GM21526 (cell line): ENCODE data around the gene TP53.
"Not testable (repeated sequence)": the region's sequence is repeated elsewhere in the genome, so short reads cannot be mapped to it uniquely, and the experiment has no call there.

Experiments
- ATAC-seq: cut with Tn5 transposase; IDR thresholded peaks from one replicate; pipeline ENCODE4 v1.9.1; 2021; ENCODE audit warnings: moderate library complexity; ENCODE audit not compliant: unreplicated experiment, low FRiP score

Gene TP53

DNA sequence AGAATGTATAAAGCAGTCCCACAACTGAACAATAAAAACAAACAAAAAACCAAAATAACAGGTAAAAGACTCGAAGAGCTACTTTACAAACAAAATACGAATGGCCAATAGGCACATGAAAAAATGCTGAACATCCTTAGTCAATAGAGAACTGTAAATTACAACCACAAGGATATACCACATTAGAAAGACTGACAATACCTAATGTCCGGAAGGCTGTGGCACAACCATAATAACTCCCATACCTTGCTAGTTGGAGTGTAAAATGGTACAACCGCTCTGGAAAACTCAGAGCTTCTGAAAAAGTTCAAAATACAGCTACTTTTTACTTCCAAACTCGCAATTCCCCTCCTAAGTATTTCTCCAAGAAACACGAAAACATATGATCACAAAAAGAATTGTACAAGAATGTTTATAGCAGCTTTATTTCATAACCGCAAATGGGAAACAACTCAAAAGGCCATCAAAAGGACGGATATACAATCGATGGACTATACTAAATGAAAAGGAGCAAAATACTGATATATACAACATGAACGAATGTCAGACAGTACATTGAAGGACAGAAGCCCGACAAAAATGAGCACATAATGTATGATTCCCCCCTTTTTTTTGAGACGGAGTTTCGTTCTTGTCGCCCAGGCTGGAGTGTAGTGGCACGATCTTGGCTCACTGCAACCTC is 2.3 kb downstream of the TP53 start:
- ATAC-seq, result no peak

DNA sequence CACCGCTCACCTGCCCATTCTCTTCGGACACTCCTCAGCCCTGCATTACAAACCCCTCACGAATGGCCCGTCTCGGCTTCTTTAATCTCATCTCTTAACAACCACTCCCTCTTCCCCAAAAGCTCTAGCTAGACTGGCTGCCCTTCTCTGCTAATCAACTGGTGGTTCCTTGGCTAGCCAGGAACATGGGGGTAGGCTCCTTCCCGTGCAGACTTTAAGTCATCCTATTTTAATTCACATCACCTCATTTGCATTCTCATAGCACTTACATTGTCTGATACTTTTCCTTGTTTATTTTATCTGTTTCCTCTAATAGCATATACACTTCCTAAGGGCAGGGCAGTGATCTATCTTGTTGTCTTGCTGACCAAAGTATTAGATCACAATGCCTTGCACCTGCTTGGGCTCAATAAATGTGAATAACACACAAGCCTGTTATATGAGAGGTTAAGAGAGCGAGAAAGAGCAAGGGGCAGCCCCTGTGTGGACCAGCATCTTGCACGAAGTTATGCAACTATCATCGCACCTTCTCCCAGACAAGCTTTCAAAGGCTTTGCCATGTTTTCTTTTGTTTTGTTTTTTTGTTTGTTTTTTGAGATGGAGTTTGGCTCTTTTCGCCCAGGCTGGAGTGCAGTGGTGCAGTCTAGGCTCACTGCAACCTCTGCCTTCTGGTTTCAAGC is 9.8 kb downstream of the TP53 start:
- ATAC-seq, result no peak

DNA sequence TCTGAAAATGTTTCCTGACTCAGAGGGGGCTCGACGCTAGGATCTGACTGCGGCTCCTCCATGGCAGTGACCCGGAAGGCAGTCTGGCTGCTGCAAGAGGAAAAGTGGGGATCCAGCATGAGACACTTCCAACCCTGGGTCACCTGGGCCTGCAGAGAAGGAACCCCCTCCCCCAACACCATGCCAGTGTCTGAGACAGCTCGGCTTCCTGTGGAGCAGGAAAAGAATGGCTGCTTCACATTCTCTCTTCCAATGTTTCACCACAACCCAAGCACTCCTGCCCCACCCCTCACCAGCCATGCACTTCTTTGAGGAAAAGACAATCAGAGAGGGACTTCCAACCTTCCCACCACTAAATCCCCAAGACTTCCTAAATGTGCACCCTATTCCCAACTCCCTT is 10.8 kb downstream of the TP53 start:
- ATAC-seq, result no peak

DNA sequence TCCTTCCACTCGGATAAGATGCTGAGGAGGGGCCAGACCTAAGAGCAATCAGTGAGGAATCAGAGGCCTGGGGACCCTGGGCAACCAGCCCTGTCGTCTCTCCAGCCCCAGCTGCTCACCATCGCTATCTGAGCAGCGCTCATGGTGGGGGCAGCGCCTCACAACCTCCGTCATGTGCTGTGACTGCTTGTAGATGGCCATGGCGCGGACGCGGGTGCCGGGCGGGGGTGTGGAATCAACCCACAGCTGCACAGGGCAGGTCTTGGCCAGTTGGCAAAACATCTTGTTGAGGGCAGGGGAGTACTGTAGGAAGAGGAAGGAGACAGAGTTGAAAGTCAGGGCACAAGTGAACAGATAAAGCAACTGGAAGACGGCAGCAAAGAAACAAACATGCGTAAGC is 12.4 kb downstream of the TP53 start:
- ATAC-seq, result no peak

DNA sequence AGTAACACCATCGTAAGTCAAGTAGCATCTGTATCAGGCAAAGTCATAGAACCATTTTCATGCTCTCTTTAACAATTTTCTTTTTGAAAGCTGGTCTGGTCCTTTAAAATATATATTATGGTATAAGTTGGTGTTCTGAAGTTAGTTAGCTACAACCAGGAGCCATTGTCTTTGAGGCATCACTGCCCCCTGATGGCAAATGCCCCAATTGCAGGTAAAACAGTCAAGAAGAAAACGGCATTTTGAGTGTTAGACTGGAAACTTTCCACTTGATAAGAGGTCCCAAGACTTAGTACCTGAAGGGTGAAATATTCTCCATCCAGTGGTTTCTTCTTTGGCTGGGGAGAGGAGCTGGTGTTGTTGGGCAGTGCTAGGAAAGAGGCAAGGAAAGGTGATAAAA is 14.1 kb downstream of the TP53 start:
- ATAC-seq, result no peak

DNA sequence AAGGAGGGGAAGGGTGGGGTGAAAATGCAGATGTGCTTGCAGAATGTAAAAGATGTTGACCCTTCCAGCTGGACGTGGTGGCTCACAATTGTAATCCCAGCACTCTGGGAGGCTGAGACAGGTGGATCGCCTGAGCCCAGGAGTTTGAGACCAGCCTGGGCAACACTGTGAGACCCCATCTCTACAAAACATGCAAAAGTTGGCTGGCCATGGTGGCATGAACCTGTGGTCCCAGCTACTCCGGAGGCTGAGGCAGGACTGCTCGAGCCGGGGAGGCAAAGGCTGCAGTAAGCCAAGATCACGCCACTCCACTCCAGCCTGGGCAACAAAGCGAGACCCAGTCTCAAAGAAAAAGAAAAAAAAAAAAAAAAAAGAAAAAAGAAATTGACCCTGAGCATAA is 18.8 kb downstream of the TP53 start:
- no peak for ATAC-seq

DNA sequence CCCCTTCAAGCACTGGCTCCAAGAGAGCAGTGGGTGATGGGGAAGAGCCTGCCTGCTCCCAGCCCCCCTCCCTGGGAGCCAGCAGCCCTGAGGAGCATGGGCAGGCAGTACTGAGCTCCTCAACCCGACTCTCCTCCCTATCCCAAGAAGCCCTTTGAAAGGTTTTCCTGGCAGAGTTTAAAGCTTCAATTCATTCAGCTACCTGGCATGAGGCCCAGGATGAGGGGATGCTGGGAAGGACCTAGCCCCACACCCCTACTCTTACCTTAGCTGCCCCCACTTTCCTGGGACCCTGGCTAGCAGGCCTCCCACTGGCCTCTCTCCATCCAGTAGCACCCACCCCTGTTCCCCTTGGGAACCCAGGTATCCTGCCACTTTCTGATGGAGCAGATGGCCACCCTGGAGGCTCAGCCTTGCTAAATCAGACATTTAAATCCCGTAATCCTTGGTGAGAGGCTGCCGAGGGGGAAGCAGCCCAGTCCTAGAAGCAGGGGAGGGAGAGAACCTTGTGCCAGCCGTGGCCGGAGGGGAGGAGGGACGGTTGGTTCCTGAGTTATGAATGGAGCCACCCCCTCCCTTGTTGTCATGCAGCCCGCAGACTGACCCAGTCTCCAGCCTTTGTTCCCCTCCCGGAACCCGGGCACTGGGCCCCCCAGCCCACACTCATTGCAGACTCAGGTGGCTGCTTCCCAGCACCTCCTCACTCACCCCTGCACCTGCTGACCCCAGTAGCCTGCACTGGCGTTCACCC is 19.5 kb downstream of the TP53 start:
- ATAC-seq, result no peak

DNA sequence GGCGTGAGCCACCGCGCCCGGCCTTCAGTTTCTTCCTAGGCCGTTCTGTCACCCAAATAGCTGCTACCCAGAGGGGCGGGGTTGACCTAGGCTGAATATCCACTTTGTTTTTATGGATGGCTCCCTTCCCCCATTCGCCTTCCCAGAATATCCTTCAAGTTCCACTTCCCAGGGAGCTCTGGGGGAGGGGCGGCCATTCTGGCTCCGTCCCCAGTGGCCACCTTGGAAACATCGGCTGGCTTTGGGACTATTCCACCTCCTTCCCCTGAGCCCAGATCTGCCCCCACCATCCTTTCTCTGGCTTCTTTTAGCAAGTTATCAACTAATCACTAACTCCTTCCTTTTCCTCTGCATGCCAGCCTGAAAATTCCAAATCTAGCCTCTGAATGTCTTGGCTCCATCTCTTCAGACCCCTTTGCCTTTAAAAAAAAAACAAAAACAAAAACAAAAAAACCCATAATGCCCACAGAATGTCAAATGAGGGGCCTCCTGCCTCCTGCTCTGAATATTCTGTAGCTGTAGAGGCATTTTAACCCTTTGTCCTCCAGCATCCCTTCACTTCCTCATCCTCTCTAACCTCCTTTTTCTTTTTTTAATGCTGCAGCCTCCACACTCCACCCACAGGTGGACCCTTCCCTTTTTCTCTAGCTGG is 30.2 kb downstream of the TP53 start:
- ATAC-seq, result no peak

DNA sequence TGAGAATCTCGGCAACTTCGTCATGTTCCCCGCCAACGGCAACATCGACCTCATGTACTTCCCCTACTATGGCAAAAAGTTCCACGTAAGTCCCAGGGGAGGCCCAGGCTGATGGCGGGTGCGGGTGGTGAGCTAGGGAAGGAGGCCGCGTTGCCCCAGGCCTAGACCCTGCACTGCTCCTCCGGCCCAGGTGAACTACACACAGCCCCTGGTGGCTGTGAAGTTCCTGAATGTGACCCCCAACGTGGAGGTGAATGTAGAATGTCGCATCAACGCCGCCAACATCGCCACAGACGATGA is 31.8 kb downstream of the TP53 start:
- ATAC-seq, result no peak

DNA sequence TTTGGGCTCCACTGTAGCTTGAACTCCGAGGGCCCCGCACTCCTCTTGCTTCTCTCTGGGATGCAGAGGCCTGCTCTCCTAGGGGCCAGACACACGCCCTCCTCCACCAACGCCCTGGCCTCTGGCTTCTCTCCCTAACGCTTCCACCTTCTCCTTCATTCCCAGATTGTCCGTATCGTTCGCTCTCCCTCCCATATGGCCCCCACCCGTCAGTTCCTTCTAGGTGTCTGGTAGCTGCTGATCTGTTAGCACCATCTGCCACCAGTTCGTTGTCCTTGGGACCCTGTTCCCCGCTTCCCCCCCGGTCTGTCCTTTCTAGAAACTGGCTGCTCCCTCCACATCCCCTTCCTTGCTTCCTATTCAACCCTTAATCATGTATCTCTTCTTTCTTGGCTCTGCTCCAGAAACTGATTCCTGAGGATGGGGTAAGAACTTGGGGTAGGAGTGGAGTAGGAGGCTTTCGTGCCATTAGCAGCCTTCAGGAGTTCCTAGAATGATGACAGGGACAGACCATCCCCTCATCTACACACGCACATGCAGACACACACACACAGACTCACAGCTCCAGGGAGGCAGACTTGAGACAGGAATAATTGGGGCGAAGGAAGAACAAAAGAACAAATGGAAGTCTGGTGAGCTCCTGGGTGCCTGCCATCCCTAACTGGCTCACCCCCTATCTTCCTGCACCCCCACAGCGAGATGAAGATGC is 32.3 kb downstream of the TP53 start:
- no peak for ATAC-seq

DNA sequence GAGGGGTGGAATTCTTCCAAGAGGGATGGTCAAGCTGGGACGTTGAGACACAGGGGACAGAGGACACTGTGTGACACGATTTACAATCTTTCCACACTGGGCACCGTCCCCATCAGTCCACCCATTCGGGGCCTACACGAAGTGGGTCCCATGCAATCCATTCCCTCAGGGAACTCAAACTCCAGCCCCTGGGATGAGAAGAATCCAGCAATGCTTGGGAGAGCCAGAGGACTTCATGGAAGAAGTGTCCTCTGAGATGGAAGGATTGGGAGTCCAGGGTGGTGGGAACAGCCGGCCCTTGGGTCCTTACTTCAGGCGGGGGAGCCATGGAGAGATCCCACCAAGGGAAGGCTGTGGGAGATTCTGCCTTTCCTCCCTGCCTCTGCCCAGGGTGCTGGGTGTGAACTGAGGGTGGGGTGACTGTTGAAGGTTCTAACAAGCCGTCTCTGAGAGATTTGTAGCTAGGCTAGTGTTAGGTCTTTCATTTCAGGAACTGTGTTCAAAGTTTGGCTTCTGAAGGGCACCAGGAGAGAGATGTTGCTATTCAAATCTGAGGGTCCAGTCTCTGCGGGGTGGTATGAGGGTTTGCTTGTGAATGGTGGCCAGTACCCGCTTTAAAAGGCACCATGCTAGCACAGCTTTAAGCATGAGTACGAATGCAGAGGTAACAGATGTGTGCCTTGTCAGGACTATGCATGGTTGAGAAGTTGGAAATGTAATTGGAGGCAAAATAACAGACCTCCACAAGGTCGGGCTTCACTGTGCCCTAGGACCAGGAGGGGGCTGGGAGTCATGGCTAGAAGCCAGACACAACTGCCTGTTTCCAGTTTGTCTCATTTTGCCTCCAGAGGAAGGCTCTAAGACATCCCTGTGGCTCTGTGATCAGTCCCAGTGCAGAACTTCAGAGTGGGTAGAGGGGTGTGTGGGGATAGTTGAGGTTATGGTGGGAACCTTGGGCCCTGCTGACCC is 34.6 kb downstream of the TP53 start:
- ATAC-seq, result no peak

DNA sequence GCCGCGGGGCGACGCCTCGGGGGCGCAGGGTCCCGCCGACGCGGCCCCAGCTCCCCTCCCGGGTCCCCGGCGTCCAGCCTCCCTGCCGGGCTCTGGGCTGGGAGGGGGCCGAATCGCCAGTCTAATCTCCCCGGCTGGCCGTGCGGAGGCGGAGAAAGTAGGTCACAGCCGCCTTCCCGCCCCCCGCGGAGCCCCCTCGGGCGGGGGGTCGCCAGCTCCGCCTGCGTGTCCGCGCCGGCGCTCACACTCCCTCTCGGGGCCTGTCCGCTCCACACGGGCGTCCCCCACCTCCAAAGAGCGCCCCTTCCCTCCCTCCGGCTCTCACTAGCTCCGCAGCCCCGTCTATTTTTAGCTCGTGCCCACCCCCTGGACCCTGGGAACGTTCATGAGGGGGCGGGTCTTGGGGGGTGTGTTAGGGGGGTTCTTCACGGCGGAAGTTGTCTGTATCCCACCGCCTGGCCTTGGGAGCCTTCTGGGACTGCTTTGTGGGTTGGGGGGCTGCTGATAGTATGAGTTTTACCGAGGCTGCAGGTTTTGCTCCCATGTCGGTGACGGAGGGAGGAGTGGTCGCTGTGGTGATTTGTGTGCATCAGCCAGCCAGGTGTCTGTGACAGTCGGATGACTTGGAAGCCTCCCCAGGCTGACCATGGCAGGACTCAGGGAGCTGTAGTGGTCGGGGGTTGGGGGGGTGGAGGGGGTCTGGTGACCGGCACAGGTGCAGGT is 35.5 kb downstream of the TP53 start:
- ATAC-seq, result no peak

DNA sequence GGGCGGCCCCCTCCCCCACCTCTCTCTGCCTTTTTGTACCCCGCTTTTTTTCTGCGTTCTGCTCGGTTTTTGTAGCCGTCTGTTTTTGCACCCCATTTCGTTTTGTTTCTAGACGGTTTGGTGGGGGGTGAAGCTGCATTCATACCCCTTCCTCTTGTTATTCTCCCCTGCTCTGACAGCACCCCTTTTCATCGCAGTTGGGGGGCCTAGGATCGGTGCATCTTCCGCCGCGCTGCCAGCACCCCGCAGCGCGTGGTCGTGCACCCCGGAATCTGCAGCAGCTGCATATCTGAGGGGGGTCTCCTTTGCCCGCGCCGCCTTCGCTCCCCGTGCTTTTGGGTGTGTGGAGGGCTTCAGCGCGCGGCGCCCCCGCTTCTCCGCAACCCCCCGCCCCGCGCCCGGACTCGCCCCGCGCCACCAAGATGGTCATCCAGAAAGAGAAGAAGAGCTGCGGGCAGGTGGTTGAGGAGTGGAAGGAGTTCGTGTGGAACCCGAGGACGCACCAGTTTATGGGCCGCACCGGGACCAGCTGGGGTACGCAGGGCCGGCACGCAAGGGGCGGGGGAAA is 36.1 kb downstream of the TP53 start:
- no peak for ATAC-seq

DNA sequence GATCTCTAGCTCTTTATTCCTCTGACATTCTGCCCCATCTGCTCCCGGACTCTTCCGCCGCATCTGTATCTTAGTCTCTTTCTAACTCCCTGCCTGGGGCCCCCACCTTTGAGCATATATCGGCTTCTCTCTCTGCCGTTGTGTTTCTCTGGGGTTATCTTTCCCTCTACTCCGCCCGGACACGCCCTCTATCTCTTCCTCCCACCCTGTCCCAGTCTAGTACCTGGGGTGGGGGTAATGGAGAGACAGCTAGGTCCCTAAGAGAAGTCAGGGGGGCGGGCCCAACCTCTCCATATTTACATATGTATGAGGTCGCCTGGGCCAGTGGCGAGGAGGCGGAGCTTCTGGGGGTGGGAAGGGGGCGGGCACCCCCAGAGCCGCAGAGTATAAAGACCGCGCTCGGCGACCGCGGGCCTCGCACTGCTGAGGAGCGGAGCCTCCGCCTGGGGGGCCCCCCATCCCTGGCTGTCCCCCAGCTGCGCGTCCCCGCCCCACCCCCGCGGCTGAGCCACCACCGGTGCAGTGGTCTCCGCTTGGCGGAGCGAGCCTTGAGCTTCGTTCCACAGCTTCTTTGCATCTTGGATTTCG is 36.7 kb downstream of the TP53 start, which contains the start of gene ATP1B2:
ATP1B2 (plus strand) TSS at position 418 of the 588 bp plus-strand sequence. CDS start 593 bp downstream, outside the sequence.
- no peak for ATAC-seq

DNA sequence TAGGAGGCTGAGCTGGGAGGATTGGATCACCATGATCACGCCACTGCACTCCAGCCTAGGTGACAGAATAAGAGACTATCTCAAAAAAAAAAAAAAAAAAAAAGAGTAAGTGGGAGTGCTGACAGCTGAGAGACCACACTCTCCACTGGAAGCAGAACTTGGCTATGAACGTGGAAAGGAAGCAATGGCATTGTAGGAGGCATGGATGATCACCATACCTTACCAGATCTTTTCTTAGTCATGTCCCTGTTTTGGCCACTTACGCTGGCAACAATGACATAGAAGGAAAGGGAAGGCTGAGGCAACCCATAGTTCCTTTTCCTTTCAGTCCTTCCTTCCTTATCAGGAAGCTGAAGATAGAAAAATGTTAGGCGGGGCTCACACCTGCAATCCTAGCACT is 40.3 kb downstream of the TP53 start:
- no peak for ATAC-seq

DNA sequence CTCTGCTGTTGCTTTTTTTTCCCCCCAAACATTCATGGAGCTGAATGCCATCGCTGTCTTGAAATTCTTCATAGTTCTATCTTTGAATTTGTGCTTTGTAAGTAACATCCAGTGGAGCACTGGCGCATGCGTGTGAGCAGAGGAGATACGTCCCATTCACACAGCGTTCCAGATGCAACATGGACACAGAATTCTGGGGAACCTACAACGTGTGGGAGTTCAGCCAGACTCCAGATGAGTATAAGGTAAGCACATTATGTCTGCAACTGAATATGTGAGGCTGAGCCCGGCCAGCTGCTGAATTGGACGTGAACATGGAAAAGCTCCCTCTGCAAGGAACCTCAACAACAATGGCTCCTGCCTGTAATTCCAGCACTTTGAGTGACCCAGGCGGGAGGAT is 40.8 kb downstream of the TP53 start:
- ATAC-seq, result no peak

DNA sequence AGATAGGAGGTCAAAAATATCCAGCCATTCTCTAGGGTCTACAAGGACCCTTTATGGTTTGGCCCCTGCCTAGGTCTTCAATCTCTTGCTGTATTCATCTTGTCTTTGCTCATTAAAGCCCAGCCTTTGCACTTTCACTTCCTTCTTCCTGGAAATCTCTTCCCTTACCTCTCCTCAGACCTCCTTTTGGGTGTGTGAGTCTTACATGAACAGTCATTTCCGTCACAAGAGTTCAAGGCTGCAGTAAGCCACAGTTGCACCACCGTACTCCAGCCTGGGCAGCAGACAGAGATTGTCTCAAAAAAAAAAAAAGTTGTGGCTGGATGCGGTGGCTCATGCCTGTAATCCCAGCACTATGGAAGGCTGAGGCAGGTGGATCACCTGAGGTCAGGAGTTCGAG is 42.5 kb downstream of the TP53 start:
- ATAC-seq, result no peak

DNA sequence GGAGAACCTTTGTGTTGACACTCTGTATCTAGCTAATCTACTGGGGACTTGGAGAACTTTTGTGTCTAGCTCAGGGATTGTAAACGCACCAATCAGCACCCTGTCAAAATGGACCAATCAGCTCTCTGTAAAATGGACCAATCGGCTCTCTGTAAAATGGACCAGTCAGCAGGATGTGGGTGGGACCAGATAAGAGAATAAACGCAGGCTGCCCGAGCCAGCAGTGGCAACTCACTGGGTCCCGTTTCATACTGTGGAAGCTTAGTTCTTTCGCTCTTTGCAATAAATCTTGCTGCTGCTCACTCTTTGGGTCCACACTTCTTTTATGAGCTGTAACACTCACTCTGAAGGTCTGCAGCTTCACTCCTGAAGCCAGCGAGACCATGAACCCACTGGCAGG is 45.7 kb downstream of the TP53 start:
- not testable (repeated sequence) for ATAC-seq
